ENCODE results near the gene SLAMF6.

- no peak for TF ChIP-seq CTCF (conservative IDR thresholded peaks at IDR 0.05; ENCODE audit: low read depth, low read length)
- TF ChIP-seq EZH2 (IDR thresholded peaks at IDR 0.05; ENCODE audit: borderline replicate concordance, low read depth, low read length, poor library complexity, severe bottlenecking) = no peak
These were observed 32.0 kb downstream of the SLAMF6 start for GRCh38 chr1:160491017-160491416.
